Muscle of leg (tissue), 11 donors: ENCODE results near the gene CREB3L1. TPM values are rescaled to one million over a fixed set of nuclear protein-coding genes. Genes with fewer than 3 reads are reported as not detected.

Source experiments
- DNase-seq: peaks from one replicate; pipeline ENCODE4 v3.0.0; 2013
- H3K27ac ChIP-seq: one replicate; pipeline ENCODE4 v1.5.1; 2013; ENCODE audit warnings: mild to moderate bottlenecking, low read length, control low read depth
- H3K27me3 ChIP-seq: one replicate; pipeline ENCODE4 v1.6.1; 2013; ENCODE audit warnings: low read length; ENCODE audit not compliant: control insufficient read depth, insufficient read depth
- H3K36me3 ChIP-seq: one replicate; pipeline ENCODE4 v1.6.1; 2013; ENCODE audit warnings: low read length; ENCODE audit not compliant: control insufficient read depth, insufficient read depth
- H3K4me1 ChIP-seq: one replicate; pipeline ENCODE4 v1.6.1; 2013; ENCODE audit warnings: low read length; ENCODE audit not compliant: control insufficient read depth, insufficient read depth
- H3K4me3 ChIP-seq: one replicate; pipeline ENCODE4 v1.5.1; 2013; ENCODE audit warnings: low read length, control low read depth
- H3K9me3 ChIP-seq: replicated peaks from 2 replicates; pipeline ENCODE4 v1.6.1; 2013; ENCODE audit warnings: low read depth, low read length; ENCODE audit not compliant: control insufficient read depth
- WGBS: methylation state at CpG from one replicate; pipeline ENCODE4 v1.1.5; 2013; ENCODE audit warnings: missing lambda C conversion rate; ENCODE audit not compliant: insufficient coverage; 5-methylcytosine and 5-hydroxymethylcytosine counted together
- polyA plus RNA-seq, 8 donors: library from polyadenylated mRNA; unstranded; fragments of 120-200 nt; gene quantifications; one replicate each; pipeline versions ENCODE4 v1.2.1 to v1.2.3, GENCODE V29; 2013; ENCODE audit warnings: inconsistent platforms in 1 of 8, low replicate concordance in 1 of 8; ENCODE audit not compliant: insufficient read length in 8 of 8, insufficient read depth in 1 of 8
- total RNA-seq: library from RNA; stranded (reverse); fragments of 120-200 nt; gene quantifications from one replicate; pipeline ENCODE4 v1.2.4, GENCODE V29; 2013

CREB3L1 gene
- total and polyA plus RNA-seq, 9 donors, result 14.2 to 70.7 (median 43.8) TPM

DNA sequence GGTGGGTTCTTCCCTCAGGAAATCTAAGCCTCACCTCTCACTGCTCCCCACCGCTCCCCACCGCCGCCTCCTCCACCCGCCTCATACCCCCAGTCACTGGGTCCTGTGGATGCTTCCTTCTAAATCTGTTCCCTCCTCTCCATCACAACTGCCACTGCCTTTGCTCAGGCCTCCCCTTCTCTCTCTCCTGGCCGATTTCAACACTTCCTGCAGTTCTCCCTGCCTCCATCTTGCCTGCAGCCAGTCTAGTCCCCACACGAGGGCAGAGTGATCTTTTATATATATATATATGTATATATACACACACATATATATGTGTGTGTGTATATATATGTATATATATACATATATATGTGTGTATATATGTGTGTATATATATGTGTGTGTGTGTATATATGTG is 27.8 kb downstream of the CREB3L1 start:
- peak; percentile 64 for DNase-seq
- Histone ChIP-seq H3K4me1 (peaks cover 12% of the 10 kb centered on the region), H3K4me3 (no peak overlapping the region), H3K27ac (no peak overlapping the region), H3K36me3 (peaks cover 9% of the 10 kb centered on the region), H3K27me3 (no peaks in the 10 kb centered on the region), H3K9me3 (no peaks in the 10 kb centered on the region)
- WGBS, result 93% methylated on average over 4 of the region's 6 CpGs

DNA sequence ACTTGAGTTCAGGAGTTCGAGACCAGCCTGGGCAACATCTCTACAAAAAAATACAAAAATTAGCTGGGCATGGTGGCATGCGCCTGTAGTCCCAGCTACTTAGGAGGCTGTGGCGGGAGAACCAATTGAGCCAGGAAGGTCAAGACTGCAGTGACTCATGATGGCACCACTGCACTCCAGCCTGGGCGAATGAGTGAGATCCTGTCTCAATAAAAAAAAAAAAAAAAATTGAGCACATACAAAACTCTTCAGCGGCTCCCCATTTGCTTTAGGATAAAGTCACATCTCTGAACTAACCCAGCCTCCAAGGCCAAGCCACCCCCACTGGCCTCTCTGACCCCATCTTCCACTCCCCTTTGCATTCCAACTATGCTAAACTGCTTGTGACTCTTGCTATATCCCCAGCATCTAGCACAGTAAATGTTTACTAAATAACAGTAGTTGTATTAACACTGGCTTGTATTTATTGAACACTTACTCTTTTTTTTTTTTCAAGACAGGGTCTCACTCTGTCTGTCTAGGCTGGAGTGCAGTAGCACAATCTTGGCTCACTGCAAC is 28.9 kb downstream of the CREB3L1 start:
- H3K27ac ChIP-seq, result no peak overlapping the region
- no peaks in the 10 kb centered on the region for H3K9me3 ChIP-seq
- no peak overlapping the region for H3K4me3 ChIP-seq
- H3K27me3 ChIP-seq, result no peaks in the 10 kb centered on the region
- WGBS, result 100% methylated on average over 3 of the region's 5 CpGs
- peaks cover 12% of the 10 kb centered on the region for H3K4me1 ChIP-seq
- no peak for DNase-seq
- peaks cover 11% of the 10 kb centered on the region for H3K36me3 ChIP-seq

DNA sequence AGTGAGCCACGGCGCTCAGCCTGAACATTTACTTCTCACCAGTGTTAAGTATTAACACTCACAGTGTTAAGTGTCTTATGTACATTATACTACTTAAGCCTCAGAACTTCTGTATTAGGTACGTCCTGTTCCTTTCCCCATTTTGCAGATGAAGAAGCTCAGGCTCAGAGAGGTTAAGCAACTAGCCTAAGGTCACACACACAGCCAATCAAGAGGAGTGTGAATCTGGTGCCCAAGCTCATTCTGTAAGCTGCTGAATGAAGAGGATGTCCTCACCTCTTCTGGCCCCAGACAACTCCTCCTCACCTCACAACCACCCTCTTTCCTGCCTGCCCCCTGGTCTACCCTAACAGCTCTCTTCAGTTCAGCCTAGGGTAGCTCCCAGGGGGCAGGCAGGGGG is 29.9 kb downstream of the CREB3L1 start:
- Histone ChIP-seq H3K4me1 (peaks cover 12% of the 10 kb centered on the region), H3K4me3 (no peak overlapping the region), H3K27me3 (no peaks in the 10 kb centered on the region), H3K9me3 (no peaks in the 10 kb centered on the region), H3K27ac (no peak overlapping the region), H3K36me3 (peaks cover 15% of the 10 kb centered on the region)
- no peak for DNase-seq
- no CpG with 5 or more reads among the region's 3 CpGs for WGBS

DNA sequence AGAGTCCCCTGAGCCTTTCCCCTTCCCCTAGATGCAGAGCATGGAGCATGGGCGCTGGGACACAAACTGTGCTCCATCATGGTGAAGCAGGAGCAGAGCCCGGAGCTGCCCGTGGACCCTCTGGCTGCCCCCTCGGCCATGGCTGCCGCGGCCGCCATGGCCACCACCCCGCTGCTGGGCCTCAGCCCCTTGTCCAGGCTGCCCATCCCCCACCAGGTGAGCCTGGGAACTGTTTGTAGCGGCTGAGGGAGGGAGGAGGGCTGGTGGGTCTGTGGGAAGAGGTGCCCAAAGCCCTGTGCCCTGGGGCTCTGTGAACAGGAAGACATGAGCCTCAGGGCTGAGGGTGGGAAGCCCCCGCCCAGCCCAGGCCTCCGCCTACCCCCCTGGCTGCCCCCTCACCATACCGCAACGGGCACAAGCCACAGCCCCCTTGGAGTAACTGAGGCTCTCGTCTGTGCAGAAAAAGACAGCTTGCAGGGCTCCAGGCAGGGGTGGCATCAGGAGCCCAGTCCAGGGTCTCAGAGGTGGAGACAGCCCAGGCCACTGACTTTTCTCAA is 30.4 kb downstream of the CREB3L1 start:
- no peak for DNase-seq
- H3K4me3 ChIP-seq, result no peak overlapping the region
- 62% methylated on average over 9 of the region's 14 CpGs for WGBS
- H3K27ac ChIP-seq, result no peak overlapping the region
- no peaks in the 10 kb centered on the region for H3K27me3 ChIP-seq
- H3K4me1 ChIP-seq, result peaks cover 12% of the 10 kb centered on the region
- H3K36me3 ChIP-seq, result peaks cover 16% of the 10 kb centered on the region
- H3K9me3 ChIP-seq, result no peaks in the 10 kb centered on the region

DNA sequence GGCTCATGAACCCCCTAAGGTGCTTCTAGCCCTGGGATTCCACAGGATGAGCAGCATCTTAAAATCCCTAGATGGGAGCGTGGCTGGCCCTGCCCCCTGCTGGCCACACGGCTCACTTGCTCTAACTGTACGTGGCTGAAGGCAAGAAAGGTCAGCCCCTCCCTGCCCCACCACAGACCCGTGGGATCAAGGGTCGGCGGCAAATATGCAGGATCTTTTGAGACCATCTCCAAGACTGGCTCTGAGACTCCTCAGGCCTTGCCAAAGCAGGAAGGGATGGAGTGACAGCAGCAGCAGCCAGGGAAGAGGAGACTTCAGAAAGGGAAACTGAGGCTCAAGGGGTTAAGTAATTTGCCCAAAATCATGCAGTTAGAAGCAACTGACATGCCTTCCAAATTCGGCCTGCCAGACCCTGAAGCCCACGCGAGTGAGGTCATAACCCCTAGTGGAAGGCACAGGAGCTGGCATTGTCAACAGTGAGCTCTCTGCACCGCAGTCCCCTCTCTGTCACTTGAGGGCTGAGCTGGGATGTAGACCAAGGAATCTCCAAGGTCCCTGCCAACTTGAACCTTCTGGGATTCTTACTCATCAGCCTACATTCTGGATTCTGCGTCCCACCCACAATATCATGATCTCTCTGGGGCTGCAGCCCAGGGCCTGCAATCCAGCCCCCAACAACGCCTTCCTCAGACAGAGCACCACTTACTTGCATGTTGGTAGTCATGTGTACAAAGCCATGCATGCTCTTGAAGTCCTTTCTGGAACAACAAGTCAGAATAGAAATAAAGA is 31.4 kb downstream of the CREB3L1 start:
- DNase-seq, result peak; percentile 74
- 21% methylated on average over 11 of the region's 12 CpGs for WGBS
- Histone ChIP-seq H3K4me1 (peaks cover 12% of the 10 kb centered on the region), H3K9me3 (no peaks in the 10 kb centered on the region), H3K4me3 (no peak overlapping the region), H3K27me3 (no peaks in the 10 kb centered on the region), H3K36me3 (peaks cover 14% of the 10 kb centered on the region), H3K27ac (no peak overlapping the region)

DNA sequence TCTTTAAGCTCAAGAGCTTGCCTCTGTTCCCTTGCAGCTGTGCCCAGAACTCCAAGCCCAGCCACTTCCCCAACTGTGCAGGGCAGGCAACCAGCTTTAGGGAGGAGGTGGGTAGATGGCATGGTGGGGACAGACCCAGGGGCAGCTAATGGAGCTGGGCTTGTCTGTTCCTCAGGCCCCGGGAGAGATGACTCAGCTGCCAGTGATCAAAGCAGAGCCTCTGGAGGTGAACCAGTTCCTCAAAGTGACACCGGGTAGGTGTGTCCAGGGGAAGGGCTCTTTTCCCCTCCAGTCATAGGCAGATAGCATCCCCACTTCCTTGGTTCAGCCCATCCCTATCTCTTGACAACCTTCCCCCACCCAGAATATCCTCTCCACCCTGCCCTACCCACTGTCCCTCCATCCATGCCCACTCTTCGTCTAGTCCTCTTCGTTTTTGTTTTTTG is 32.4 kb downstream of the CREB3L1 start:
- Histone ChIP-seq H3K27me3 (no peaks in the 10 kb centered on the region), H3K4me1 (peaks cover 12% of the 10 kb centered on the region), H3K27ac (no peak overlapping the region), H3K36me3 (peaks cover 14% of the 10 kb centered on the region), H3K9me3 (no peaks in the 10 kb centered on the region), H3K4me3 (no peak overlapping the region)
- DNase-seq, result no peak
- WGBS, result 20% methylated on average over 1 of the region's 4 CpGs

DNA sequence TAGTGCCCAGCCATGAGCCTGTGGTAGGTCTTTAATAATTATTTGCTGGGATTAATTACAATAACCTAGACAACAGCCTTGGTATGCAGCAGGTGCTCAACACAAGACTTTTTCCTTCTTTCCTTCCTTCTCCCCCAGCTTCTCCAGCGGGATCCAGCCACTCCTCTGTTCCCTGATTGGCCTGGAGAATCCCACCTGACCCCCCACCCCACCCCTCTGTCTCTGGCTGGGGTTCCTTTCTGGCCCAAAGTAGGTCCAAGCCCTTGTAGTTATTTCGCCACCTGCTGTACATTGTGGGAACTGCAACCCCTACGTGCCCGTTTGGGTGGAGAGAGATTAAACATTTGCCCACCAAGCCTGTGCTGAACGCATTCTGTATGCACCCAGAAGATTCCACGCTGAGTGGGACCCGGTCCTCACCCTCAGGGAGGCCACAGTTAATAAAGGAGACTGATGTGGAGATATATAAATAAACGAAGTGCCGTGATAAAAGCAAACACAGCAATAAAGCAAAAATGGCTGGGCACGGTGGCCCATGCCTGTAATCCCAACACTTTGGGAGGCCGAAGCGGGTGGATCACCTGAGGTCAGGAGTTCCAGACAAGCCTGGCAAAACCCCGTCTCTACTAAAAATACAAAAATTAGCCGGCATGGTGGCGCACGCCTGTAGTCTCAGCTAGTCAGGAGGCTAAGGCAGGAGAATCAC is 37.7 kb downstream of the CREB3L1 start:
- DNase-seq, result peak; percentile 81
- Histone ChIP-seq H3K9me3 (no peaks in the 10 kb centered on the region), H3K4me3 (no peak overlapping the region), H3K4me1 (peaks cover 9% of the 10 kb centered on the region), H3K27ac (no peak overlapping the region), H3K27me3 (peaks cover 2% of the 10 kb centered on the region), H3K36me3 (peaks cover 38% of the 10 kb centered on the region)
- 71% methylated on average over 12 of the region's 16 CpGs for WGBS

DNA sequence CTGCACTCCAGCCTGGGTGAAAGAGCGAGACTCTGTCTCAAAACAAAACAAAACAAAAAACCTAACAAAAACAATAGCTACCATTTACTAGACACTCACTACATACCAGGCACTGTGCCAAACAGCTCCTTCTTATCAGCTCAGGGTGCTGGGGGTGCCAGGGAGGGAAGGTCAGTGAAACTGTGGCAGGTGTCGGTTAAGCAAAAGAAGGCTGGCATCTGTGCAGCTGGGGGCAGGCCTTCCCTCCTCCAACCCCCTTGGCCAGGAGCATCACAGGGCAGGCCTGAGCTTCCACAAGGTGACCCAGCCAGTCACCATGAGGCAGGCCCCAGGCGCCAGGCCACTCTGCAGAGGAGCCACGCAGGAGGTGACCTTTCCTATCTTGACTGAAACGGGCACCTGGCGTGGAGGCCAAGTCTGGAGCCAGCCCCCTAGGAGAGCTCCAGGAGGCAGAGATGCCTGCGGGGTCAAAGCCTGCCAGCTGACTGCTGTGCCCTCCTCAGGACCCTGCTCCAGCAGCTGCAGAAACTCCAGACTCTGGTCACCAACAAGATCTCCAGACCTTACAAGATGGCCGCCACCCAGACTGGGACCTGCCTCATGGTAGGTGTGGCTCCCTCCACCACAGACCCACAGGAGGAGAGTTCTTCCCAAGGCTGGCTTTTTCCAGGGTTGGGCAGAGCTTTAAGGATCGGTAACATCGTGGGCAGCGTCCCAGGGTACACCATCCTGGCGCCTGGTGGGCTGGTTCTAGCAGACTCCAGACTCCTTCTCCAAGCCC is 38.5 kb downstream of the CREB3L1 start:
- DNase-seq, result no peak
- Histone ChIP-seq H3K4me3 (no peak overlapping the region), H3K4me1 (peaks cover 9% of the 10 kb centered on the region), H3K27ac (no peak overlapping the region), H3K9me3 (no peaks in the 10 kb centered on the region), H3K36me3 (peaks cover 43% of the 10 kb centered on the region), H3K27me3 (peaks cover 2% of the 10 kb centered on the region)
- 93% methylated on average over 6 of the region's 12 CpGs for WGBS

DNA sequence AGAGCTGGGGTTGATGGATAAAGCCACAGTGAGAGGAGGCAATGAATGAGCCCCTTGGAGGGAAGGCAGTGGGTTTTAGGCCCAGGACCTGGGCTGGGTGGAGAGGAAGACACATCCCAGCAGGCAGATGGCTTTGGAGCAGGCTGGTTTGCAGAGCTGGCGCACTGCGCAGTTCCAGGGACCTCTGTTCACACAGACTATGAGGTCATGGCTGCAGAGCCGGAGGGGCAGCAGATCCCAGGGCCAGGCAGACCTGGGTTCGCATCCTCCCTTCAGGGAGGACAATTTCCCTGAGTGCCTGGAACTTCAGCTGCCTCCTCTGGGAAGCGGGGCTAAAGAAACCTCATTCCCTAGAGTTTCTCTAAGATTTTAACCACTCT is 41.6 kb downstream of the CREB3L1 start:
- peaks cover 2% of the 10 kb centered on the region for H3K27me3 ChIP-seq
- H3K27ac ChIP-seq, result peak overlapping the region; percentile 76
- H3K4me1 ChIP-seq, result peaks cover 9% of the 10 kb centered on the region
- H3K4me3 ChIP-seq, result no peak overlapping the region
- DNase-seq, result no peak
- no peaks in the 10 kb centered on the region for H3K9me3 ChIP-seq
- H3K36me3 ChIP-seq, result peaks cover 33% of the 10 kb centered on the region
- WGBS, result 91% methylated on average over 4 of the region's 5 CpGs
